GM19372 (cell line): ENCODE data around the gene VSTM2L.

Source experiments
- ATAC-seq: cut with Tn5 transposase; IDR thresholded peaks from one replicate; pipeline ENCODE4 v1.9.1; 2021; ENCODE audit warnings: mild to moderate bottlenecking, low read depth, moderate library complexity; ENCODE audit not compliant: unreplicated experiment

The VSTM2L gene

GRCh38 chr20:37877832-37878772 lies 24.8 kb upstream of the VSTM2L start:
- ATAC-seq: no peak

- ATAC-seq: no peak
Observed at GRCh38 chr20:37878835-37879599, 23.9 kb upstream of the VSTM2L start.

DNA sequence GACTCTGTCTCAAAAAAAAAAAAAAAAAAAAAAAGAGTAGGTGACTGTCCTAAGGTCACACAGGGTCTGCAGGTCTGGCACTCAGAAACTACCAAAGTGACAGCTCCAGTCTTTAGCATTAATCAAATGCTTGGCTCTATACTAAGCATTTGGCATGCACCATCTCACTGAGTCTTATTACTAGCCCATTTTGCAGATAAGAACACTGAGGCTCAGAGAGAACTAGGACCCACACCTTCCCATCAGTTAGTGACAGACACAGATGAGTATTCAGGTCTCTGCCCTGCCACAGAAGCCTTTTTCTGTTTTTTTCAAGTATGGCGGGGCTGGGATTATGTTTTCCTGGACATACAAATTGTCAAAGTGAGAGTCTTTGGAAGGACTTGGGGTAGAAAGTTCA lies 23.1 kb upstream of the VSTM2L start:
- ATAC-seq: no peak

DNA sequence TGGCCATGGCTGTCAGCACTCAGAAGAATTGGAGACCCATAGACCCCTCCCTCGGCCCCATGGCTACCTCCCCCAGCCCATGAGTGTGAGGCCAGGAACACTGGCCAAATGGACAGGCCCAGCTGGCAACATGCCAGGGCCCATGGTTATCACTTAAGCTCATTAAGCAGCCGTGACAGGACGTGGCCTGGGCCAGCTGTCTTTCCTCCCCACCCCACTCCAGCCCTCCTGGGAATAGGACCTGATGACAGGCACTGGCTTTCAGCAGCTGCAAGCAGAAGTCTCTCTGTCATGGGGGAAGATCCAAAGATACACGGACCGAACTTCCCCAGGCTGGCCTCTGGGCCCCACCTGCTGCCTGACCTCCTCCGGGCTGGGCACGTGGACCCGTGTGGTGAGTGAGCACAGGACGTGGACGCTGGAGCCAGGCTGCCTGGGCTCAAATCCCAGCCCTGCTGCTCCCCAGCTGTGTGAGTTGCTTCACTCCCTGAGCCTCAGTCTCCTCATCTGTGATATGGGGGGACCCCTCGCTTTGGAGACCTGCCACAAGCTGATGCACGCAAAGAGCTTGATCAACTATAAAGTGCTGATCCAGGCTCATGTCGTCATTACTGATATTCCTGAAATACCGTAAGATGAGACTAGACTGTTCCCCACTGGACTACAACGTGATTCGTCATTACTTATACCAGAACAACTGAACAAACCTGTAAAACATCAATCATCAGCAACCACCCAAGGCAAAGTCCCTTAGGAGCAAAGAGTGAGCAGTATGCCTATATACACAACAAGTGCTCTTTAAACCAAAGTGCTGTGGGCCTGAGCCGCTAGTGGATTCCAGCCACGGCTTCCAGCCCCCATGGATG lies 22.0 kb upstream of the VSTM2L start:
- ATAC-seq: no peak

DNA sequence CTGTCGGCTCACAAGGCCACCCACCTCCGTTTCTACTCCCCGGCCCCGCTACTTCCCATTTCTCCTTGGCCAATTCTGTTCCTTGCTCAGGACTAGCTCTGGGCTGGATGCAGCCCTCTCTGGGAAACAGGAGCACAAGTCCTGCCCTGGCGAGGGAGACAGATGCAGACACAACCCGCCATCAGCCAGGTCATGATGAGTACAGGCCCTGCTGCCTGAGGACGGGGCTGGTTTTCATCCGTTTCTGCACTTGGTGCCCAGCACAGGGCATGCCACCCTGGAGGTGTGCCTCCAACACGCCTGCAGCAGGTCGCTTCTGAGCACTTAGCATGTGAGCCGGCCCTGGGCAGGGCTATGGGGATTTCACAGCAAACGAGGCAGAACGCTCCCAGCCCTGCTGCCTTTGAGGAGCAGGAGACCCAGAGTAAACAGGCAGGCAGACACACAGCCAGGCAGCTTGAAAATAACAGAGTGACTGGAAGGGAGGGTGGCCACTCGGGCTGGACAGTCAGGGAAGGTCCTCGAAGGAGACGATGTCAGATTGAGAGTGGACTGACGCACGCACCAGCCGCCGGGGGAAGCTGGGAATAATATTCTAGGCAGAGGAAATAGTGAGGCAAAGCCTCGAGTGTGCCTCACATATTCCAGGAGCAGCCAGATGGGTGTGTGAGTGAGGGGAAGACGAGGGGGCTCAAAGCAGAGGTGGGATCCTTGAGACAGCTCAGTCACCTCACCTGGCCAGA lies 21.2 kb upstream of the VSTM2L start:
- ATAC-seq: no peak

DNA sequence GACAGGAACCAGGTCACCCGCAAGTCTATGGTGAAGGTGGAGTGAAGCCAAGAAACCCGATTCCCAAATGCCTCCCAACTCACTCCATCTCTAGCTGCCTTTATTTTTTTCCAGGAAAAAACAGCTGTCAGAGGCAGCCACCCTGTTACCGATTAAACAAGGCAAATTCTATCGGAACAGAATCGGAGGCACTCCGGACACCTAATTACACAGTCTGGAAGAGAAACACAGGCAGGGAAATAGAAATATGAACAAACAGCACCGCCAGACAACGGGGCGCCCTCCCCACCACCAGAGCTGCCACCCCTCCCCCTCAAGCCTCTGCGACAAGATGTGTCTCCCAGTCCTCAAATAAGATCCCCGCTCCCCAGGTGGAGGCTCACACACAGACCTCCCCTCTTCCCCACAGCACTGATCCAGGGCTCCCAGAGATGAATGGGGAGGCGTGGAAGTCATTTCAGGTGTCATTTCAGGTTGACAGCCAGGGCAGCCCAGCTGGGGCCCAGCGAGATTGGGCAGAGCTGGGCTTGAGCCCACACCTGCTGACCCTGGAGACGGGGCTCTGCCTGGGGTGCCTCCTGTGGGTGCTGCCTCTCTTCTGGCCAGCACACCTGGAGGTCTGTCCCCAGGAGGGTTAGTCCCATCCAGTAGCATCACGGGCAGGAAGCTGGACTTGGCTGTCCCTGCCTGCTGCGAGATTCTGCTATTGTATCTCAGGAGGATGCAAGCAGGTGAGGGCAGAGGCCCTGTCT lies 19.8 kb upstream of the VSTM2L start:
- no peak for ATAC-seq

GRCh38 chr20:37885042-37885441 lies 17.9 kb upstream of the VSTM2L start:
- ATAC-seq: no peak

DNA sequence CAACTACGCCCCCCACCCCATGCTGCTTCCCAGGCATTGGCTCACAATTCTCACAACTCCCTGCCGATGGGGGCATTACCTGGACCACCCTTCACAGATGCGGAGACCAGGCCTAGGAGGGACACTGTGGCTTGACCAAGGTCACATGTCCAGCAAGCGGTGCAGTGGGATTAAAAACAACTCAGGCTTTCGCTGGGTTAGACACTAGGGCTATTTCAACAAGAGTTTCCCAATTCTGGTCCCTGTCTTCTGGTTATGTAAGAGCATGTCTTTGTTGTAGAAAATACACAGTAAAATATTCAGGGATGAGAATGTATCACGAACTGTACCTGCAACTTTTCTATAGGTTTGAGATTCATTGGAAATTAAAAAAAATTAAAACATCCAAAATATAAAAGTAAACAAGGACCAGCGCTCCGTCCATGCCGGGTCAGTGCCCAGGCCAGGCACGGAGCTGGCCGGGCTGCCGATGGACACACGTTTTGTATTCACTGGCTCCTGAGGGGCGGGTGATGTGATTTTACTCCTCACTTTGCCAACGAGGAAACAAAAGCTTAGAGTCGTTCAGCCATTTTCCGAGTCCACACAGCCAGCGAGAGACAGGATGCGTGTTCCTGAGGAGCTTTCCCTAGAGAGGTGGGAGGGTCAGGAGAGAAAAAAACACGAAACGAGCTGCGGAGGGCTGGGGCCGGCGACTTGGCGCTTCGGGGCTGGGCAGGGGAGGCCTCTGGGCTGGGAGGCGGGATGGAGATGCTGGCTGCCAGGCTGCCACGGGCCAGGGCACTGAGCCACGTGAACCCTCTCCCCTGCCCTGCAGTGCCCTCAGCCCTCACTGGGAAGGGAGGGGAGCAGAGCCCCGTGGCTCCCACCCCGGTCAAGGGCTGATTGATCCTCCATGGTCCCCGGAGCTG lies 17.1 kb upstream of the VSTM2L start:
- ATAC-seq: no peak

- ATAC-seq: no peak
Observed at GRCh38 chr20:37886851-37887297, 16.1 kb upstream of the VSTM2L start.

GRCh38 chr20:37888641-37889040 lies 14.3 kb upstream of the VSTM2L start:
- ATAC-seq: no peak

- no peak for ATAC-seq
Observed at GRCh38 chr20:37890108-37890507, 12.8 kb upstream of the VSTM2L start.

- ATAC-seq: no peak
Observed at GRCh38 chr20:37890643-37891042, 12.3 kb upstream of the VSTM2L start.

- ATAC-seq: no peak
Observed at GRCh38 chr20:37892001-37892400, 10.9 kb upstream of the VSTM2L start.

DNA sequence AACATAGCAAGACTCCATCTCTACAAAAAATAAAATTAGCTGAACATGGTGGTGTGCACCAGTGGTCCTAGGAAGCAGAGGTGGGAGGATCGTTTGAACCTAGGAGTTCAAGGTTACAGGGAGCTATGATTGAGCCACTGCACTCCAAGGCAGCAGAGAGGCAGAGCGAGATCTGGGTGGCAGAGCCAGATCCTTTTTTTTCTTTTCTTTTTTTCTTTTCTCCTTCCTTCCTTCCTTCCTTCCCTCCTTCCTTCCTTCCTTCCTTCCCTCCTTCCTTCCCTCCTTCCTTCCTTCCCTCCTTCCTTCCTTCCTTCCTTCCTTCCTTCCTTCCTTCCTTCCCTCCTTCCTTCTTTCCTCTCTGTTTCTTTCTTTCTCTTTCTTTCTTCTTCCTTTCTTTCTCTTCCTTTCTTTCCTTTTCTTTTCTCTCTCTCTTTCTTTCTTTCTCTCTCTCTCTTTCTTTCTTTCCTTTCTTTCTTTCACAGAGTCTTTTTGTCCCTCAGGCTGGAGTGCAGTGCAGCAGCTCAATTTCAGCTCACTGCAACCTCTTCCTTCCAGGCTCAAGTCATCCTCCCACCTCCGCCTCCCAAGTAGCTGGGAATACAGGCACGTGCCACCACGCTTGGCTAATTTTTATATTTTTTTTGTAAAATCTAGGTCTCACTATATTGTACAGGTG lies 9.2 kb upstream of the VSTM2L start:
- no peak for ATAC-seq

DNA sequence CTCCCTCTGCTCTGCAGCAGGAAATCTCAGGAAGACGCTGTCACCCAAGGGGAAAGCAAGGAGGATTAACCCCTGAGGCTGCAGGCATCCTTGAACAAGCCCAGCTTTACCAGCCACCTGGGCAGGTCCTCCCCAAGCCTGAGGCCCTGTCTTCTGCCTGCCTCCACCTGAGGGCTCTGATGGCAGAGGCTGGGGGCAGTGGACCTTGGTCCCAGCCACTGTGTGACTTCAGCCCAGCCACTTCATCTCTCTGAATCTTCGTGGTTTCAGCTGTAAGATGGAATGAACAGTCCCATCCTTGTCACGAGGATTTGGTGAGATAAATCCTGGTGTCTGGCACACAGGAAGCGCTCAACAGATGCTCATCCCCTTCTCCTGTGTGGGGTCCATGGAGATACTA lies 8.5 kb upstream of the VSTM2L start:
- ATAC-seq: no peak

DNA sequence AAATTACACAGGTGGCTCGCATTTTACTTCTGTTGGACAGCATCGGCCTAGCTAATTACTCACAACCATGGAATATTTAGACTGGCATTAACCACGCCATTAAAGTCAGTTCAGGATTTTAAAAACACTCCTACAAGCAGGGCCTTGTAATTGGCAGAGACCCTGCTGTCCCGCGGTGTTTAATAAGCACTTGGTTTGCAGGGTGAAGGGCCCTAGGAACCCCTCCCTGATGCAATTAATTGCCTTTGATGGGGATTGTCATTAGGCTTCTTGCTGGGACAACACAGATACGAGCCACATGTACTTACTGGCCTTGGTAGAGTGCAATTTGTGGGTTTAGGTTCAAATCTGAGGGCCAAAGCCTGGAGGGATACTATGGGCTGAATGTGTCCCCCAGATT lies 7.8 kb upstream of the VSTM2L start:
- ATAC-seq: no peak

- no peak for ATAC-seq
Observed at GRCh38 chr20:37896932-37897548, 5.9 kb upstream of the VSTM2L start.
